Large intestine (tissue), 12 donors: ENCODE results near the gene MOV10L1. TPM values are rescaled to one million over a fixed set of nuclear protein-coding genes. Genes with fewer than 3 reads are reported as not detected.

Source experiments
- DNase-seq, 2 donors: peaks; one replicate each; pipeline versions ENCODE4 v3.0.0 to v3.0.0-alpha.2; 2013
- H3K27ac ChIP-seq: one replicate; pipeline ENCODE4 v1.5.1; 2013; ENCODE audit warnings: low read length
- H3K27me3 ChIP-seq: 2 replicates; pipeline ENCODE4 v1.6.1; 2013; ENCODE audit warnings: low read length; ENCODE audit not compliant: control insufficient read depth, insufficient read depth
- H3K36me3 ChIP-seq: 2 replicates; pipeline ENCODE4 v1.6.1; 2013; ENCODE audit warnings: low read length; ENCODE audit not compliant: control insufficient read depth, insufficient read depth
- H3K4me1 ChIP-seq: one replicate; pipeline ENCODE4 v1.6.1; 2013; ENCODE audit warnings: low read length; ENCODE audit not compliant: control insufficient read depth, insufficient read depth
- H3K4me3 ChIP-seq: one replicate; pipeline ENCODE4 v1.5.1; 2013; ENCODE audit warnings: low read length
- H3K9me3 ChIP-seq: one replicate; pipeline ENCODE4 v1.6.1; 2013; ENCODE audit warnings: mild to moderate bottlenecking, low read depth, low read length, moderate library complexity; ENCODE audit not compliant: control insufficient read depth
- WGBS: methylation state at CpG from one replicate; pipeline ENCODE4 v1.1.5; 2013; ENCODE audit warnings: low lambda C conversion rate; ENCODE audit not compliant: insufficient coverage; 5-methylcytosine and 5-hydroxymethylcytosine counted together
- long read RNA-seq, 11 donors: transcript quantifications; one replicate each; lab custom pipeline, GENCODE V29; 2026
- polyA plus RNA-seq: library from polyadenylated mRNA; unstranded; fragments of 120-200 nt; gene quantifications from one replicate; pipeline ENCODE4 v1.2.1, GENCODE V29; 2013

The MOV10L1 gene
- 2.3 TPM for polyA plus RNA-seq
- long read RNA-seq, donor 1, result 0 reads
- long read RNA-seq, donor 2, result 0 reads
- long read RNA-seq, donor 3, result 0 reads
- long read RNA-seq, donor 4, result 0 reads
- long read RNA-seq, donor 5, partial matches to known transcripts, result 16 of 21 reads
- long read RNA-seq, donor 5, other reads (novel, unspliced or antisense), result 5 of 21 reads
- long read RNA-seq, donor 6, partial matches to known transcripts, result 90 of 168 reads
- long read RNA-seq, donor 6, other reads (novel, unspliced or antisense), result 78 of 168 reads
- long read RNA-seq, donor 7, result 0 reads
- long read RNA-seq, donor 8, partial matches to known transcripts, result 55 of 70 reads
- long read RNA-seq, donor 8, other reads (novel, unspliced or antisense), result 15 of 70 reads
- long read RNA-seq, donor 9, result 0 reads
- long read RNA-seq, donor 10, result 0 reads
- long read RNA-seq, donor 11, result 0 reads

DNA sequence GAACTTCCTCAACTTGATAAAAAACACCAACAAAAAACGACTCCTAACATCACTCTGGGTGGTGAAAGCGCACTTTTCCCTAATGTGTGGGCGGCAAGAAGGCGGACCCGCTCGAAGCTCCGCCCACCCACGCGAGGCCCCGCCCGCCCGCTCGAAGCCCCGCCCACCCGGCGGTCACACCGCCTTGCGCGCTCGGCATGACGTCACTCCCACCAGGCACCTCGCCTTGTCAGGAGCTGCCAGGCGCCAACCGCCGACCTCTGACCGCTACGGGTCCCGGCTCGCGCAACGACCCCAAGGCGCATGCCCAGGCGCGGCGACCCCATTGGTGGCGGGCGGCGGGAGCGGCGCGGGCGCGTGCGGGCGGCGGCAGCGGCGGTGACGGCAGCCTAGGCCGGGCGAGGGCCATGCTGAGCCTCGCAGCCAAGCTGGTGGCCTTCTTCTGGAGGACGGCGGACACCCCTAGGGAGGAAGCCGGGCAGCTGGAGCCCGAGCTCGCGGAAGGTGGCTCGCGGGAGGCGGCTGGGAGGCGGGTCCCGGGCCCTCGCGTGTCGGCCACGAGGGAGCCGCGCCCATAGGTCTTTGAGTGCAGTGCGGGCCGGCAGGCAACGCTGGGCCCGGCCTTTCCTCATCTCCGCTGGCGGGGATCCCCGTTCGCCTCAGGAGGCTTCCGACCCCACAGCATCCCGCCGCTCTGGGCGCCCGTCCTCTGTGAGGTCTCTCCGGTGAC lies at the start of gene MOV10L1:
Gene MOV10L1 (plus strand): TSS at position 325 of the 730 bp plus-strand sequence. CDS start 83 bp downstream, at position 408.
- WGBS, result no CpG with 5 or more reads among the region's 83 CpGs
- Histone ChIP-seq H3K9me3 (peaks cover 14% of the 10 kb centered on the region), H3K27me3 (peaks cover 21% of the 10 kb centered on the region), H3K4me3 (no peak within 1 kb of the TSS), H3K4me1 (no peaks in the 10 kb centered on the region), H3K27ac (no peak within 1 kb of the TSS), H3K36me3 (no peaks in the 10 kb centered on the region)
- DNase-seq, result no peak

DNA sequence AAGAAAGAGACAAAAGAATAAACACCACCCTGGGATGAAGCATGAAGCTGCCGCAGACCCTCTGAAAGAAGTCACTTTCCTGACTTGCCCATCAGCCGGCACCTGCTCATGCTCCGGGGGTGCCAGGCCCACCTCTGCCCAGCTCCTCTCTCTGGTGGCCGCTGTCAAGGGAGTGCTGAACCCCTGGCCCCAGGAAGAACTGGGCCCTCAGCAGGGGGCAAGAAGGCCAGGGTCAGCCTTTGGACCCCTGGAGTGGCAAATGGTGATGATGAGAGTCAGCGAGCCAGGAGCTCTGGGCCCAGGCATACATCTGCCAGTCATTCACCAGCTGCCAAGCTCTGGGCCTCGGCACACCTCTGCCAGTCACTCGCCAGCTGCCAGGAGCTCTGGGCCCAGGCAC lies 49.1 kb upstream of the MOV10L1 start:
- Histone ChIP-seq H3K27me3 (no peaks in the 10 kb centered on the region), H3K4me1 (no peaks in the 10 kb centered on the region), H3K27ac (no peak overlapping the region), H3K4me3 (no peak overlapping the region), H3K36me3 (no peaks in the 10 kb centered on the region), H3K9me3 (no peaks in the 10 kb centered on the region)
- no peak for DNase-seq
- WGBS, result no CpG with 5 or more reads among the region's 7 CpGs

DNA sequence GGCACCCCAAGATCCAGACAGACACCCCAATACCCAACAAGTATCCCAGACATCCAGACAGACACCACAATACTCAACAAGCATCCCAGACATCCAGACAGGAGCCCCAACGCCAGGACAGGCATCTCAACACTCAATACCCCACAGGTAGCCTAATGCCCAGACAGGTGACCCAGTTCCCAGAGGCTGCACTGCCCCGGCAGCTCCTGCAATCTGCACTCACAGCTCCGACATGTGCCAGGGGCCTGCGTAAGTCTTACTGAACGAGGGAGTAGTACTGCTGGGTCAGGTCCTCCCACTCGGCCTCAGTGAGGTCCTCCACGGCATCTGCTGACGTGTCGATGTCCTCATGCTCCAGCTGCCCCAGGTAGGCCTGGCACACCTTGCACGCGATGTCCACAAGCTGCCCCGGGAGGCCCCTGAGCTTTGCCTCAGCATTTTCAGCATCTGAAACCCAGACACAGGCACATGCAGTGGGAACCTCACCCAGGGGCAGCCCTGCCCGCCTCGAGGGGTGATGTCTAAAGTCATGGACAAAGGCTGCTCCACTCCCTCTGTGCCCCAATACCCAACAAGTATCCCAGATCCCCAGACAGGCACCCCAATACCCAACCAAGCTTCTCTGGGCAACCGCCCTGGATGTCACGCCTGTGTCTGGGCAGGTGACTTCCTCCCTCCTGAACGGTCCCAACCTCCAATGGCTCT lies 48.3 kb upstream of the MOV10L1 start:
- H3K9me3 ChIP-seq, result no peaks in the 10 kb centered on the region
- DNase-seq, result no peak
- WGBS, result no CpG with 5 or more reads among the region's 17 CpGs
- H3K4me1 ChIP-seq, result no peaks in the 10 kb centered on the region
- no peaks in the 10 kb centered on the region for H3K36me3 ChIP-seq
- H3K4me3 ChIP-seq, result no peak overlapping the region
- H3K27me3 ChIP-seq, result no peaks in the 10 kb centered on the region
- no peak overlapping the region for H3K27ac ChIP-seq

DNA sequence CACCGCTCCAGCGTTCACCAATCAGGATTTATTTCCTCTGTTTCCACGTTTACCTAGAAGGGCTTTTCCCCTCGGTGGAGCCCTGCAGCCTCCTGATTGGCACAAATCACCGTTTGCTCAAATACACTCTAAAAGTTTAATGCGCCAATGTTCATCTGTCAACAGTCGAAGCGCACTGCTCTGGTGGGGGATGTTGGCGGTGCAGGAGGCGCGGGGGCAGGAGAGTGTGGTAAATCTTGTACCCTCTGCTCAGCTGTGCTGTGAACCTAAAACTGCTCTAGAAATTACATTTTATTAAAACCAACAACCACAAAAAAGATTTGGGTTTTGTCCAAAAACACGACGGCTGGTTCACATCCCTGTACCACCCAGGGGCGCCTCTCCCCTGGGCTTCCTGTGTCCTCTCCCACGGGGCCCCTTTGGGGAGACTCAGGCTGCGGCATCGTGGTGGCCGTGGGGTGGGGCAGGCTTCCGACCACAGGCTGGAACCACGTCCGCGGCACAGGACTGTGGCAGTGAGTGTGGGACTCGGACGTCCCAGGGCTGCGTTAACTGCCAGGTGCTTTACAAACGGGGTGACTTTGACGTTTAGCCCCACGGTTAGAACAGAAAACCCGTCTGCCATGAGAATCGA lies 45.2 kb upstream of the MOV10L1 start:
- Histone ChIP-seq H3K4me1 (no peaks in the 10 kb centered on the region), H3K27ac (no peak overlapping the region), H3K9me3 (no peaks in the 10 kb centered on the region), H3K4me3 (no peak overlapping the region), H3K36me3 (no peaks in the 10 kb centered on the region), H3K27me3 (no peaks in the 10 kb centered on the region)
- no peak for DNase-seq
- WGBS, result no CpG with 5 or more reads among the region's 30 CpGs

DNA sequence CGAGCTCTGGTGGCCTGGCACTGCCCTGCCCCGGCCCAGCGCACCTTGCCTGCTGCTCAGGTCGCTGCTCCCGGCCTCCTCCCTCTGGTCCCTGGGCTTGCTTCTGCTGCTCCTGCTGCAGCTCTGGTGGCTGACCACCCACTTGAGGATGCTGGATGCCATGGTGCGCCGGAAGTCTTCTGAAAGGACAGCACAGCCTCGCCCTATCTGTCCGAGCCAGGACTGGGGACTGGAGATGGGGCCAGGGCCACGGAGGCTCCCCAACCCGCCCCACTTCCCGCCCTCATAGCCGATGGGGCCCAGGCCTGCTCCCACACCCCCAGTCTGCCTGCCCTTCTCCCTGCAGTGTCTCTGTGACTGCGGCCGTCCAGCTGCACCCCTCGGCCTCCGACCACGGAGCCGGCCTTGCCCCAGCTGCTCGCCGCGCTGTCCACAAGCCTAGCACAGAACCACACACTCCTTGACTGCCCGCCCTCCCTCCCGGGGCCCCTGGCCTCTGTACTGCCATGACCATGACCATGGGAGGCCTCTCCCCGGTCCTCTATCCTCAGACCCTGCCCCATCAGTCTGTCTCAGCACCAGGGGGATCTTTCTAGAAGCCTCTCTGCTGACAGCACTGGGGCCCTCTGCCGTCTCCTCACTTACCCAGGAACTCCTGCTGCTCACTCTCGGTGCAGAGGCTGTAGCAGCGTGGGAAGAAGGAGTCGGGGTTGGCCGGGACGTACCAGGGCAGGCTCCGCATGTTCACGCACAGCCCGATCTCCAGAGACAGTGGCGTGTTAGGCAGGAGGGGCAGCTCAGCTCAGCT lies 44.4 kb upstream of the MOV10L1 start:
- Histone ChIP-seq H3K9me3 (no peaks in the 10 kb centered on the region), H3K4me3 (no peak overlapping the region), H3K4me1 (no peaks in the 10 kb centered on the region), H3K27ac (no peak overlapping the region), H3K36me3 (no peaks in the 10 kb centered on the region), H3K27me3 (no peaks in the 10 kb centered on the region)
- WGBS, result no CpG with 5 or more reads among the region's 35 CpGs
- DNase-seq, result no peak

DNA sequence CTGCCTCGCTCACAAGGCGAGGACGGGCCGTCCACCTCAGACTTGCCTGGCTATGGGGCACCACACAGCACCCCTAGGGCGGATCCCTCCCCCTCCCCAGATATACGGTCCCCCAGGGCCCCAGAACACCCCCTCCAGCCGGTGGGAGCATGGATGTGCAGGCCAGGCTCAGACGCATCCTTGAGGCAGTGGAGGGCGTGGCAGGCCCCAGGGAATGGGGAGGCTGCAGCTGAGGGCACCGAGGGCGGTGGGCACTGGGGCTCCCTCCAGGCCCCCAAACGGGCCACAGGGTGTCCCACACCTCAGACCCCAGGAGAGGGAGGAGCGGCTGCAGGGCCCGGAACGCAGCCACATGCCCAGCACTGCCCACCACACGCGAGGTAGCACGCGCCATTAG lies 43.8 kb upstream of the MOV10L1 start:
- no peak overlapping the region for H3K4me3 ChIP-seq
- no peaks in the 10 kb centered on the region for H3K27me3 ChIP-seq
- H3K27ac ChIP-seq, result no peak overlapping the region
- no peaks in the 10 kb centered on the region for H3K9me3 ChIP-seq
- no peak for DNase-seq
- H3K36me3 ChIP-seq, result no peaks in the 10 kb centered on the region
- WGBS, result no CpG with 5 or more reads among the region's 19 CpGs
- H3K4me1 ChIP-seq, result no peaks in the 10 kb centered on the region

DNA sequence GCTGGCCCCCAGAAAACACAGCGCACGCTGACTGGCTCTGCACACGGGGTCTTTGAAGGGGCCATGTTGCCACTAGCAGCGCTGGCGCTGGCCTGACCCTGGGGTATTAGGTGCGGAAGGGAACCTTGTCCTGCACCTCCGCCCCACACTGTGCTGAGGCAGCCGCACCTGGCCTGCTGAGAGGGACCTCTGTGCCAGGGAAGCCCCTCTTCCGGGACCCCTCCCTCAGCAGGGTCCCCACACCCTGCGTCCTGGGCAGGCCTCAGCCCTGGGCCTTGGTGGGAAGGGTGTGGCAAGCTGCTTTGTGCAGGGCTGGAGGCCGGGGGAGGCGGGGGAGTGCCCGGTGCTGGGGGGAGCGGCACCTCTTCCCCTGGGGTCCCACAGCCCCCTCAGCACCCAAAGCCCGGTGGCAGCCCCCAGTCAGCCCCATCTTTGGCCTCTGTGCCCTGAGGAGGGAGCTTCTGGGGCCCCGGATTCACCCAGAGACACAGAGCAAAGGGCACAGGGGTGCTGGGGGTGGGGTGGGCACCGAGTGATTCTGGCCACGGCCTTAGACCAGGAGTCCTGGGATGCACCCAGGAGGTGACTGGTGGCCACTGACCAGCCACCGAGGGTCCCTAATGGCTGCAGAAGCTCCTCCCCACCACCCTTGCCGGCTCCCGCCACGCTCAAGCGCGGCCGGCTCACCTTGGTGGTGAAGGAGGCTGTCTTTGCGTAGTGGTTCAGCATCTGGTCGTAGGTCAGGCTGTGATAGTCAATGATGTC lies 43.1 kb upstream of the MOV10L1 start:
- H3K27ac ChIP-seq, result no peak overlapping the region
- no peaks in the 10 kb centered on the region for H3K9me3 ChIP-seq
- no peaks in the 10 kb centered on the region for H3K27me3 ChIP-seq
- no peaks in the 10 kb centered on the region for H3K36me3 ChIP-seq
- H3K4me1 ChIP-seq, result no peaks in the 10 kb centered on the region
- WGBS, result no CpG with 5 or more reads among the region's 27 CpGs
- no peak for DNase-seq
- H3K4me3 ChIP-seq, result no peak overlapping the region

DNA sequence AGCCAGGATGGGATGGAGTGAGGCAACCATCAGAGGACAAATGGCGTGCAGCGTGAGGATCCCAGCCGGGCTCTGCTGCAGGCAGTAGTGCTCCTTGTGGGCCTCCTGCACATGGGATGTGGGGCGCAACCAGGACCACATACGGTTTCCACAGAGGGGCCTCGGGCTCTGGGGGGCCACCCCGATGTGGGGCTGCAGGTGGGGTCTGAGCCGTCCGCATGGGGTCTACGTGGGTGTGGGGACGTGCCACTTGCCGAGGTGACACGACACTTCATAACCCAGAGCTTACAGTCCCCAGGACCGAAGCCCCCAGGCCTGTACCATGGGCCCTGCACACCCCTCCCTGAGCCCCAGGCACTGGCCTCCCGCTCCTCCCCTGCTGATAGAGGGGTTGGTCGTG lies 42.5 kb upstream of the MOV10L1 start:
- no peaks in the 10 kb centered on the region for H3K4me1 ChIP-seq
- no peaks in the 10 kb centered on the region for H3K36me3 ChIP-seq
- whole genome bisulfite sequencing, result no CpG with 5 or more reads among the region's 16 CpGs
- no peak overlapping the region for H3K27ac ChIP-seq
- DNase-seq, result no peak
- no peak overlapping the region for H3K4me3 ChIP-seq
- H3K9me3 ChIP-seq, result no peaks in the 10 kb centered on the region
- H3K27me3 ChIP-seq, result no peaks in the 10 kb centered on the region

DNA sequence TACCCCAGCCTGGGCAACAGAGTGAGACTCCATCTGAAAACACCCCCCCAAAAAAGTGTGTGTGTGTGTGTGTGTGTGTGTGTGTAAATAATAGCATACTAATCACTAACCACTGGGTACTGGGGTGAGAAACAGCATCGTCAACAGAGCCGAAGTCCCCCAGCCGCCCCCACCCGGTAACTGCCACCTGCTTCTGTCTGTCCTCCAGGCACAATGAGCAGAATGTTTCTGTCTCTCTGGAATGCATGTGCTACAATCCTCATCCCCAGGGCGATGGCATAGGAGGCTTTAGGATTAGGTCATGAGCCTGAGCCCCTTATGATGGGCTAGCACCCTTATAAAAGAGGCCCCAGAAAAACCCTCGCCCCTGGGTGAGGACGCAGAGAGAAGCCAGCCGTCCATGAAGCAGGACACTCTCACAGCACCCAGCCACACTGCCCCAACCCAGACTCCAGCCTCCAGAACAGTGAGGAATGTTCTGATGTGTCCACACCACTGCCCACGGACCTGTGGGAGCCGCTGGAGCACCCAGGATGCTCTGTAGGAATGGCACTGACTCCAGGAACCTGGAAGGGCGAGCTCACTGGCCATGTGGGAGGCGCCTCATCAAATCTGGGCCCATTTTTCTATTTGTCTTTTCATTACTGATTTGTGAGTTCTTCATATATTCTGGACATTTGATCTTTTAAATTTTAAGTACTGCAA lies 41.6 kb upstream of the MOV10L1 start:
- Histone ChIP-seq H3K4me3 (no peak overlapping the region), H3K36me3 (no peaks in the 10 kb centered on the region), H3K27me3 (no peaks in the 10 kb centered on the region), H3K9me3 (no peaks in the 10 kb centered on the region), H3K4me1 (no peaks in the 10 kb centered on the region), H3K27ac (no peak overlapping the region)
- WGBS, result no CpG with 5 or more reads among the region's 12 CpGs
- no peak for DNase-seq
